AG08396 (cell line): ENCODE results near the gene PQBP1.

Experiments used
- DNase-seq: peaks from one replicate; pipeline ENCODE4 v3.0.0; 2012; ENCODE audit warnings: low spot score, mixed read lengths

PQBP1 gene

DNA sequence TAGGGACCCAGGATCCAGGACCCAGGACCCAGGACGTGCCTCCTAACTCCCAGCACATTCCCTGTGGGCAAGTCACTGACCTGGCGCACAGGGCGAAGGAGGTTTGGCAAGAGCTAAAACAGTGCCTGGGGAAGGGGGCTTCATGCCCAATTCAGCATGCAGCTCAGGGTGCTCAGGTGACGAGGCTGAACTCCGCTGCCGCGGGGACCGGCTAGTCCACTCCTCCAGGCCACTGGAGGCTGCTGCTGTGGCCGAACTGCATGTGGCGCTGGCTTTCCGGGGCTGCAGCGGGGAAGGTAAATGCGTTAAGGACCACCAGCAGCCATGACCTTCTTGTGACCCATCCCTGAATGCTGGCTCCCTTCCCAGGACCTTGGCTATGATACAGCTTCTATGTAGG is 26.0 kb downstream of the PQBP1 start:
- DNase-seq, result no peak

DNA sequence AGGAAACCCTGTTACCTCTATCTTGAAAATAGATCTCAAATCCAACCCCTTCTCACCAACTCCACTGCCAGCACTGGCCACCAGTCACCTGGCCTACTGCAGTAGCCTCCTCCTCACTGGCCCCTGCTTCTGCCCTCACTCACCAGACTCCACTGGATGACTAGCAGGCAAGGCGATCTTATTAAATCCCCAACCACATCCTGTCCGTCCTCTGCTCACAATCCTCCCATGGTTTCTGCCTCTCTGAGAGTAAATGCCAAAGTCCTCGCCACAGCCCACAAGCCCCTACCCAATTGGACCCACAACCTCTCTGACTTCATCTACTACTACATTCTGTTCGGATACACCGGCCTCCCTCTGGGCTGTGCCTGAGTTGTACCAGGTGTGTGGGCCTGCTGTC is 26.5 kb downstream of the PQBP1 start:
- no peak for DNase-seq

DNA sequence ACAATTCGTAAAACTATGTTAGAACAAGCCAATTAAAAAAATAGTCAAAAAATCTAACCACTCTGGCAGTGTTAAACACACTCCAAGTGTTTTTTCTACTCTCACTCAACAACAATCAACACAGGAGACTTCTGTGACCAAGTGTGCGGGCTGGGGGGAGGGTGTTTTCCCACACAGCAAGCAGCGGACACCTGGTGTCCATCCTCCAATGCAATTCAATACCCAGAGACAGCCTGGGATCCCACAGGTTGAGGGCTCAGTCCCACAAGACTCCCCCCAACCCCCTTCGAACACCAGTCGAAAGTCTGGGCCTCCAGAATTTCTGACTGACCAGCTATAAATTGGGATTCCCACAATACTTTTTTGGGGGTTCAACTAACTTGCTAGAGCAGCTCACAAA is 29.4 kb downstream of the PQBP1 start:
- no peak for DNase-seq

DNA sequence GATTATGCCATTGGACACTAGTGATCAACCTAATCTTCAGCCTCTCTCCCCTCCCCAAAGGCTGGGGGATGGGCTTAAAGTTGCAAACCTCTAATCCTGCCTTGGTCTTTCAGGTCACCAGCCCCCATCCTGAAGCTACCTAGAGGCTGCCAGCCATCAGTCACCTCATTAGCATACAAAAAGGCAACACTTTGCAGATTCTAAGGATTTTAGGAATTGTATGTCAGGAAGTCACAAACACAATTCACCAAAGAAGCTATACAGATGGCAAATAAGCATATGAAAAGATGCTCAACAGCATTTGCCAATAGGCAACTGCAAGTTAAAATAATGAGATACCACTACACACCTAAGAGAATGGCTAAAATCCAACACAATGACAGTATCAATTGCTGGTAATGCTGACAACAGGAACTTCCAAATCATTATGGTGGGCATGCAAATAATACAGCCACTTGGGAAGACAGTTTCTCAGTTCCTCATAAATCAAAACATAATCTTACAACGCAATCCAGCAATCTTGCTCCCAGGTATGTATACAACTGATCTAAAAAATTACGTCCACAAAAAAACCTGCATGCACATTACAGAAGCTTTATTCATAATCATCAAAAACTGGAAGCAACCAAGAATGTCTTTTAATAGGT is 30.1 kb downstream of the PQBP1 start:
- no peak for DNase-seq

- DNase-seq, result no peak
These were observed 36.0 kb downstream of the PQBP1 start for GRCh38 chrX:48933757-48934156.

DNA sequence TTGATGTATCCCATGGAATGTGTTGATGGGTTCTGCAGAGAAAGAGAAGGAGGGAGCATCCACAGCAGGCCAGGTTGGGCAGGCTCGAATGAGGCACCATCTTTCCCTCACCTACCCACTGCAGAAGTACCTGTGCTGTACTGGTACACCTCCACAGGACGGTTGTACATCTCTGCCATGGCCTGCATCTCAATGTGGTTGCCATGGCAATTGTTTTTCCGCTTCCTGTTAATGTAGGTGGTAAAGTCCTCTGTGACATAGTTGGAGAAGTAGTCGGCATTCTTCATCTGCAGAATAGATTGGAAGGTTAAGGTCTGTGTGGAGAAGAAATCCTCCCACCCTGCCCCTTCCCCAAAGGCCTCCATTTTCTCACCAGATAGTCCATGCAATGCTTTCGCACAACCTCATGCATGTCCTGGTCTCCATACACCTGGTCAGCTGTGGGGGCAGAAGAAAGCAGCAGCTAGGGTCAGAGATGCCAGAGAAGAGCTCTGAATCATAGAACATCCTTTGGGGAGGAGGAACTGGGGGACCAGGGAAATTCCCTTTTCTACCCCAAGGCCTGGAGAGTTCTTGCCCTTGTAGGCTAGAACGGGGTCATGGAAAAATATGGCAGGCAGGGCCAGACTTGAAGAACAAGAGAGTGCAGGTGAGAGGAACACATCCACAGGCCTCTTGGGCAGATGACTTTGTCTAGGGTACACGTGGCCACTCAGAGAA is 37.0 kb downstream of the PQBP1 start:
- no peak for DNase-seq

- DNase-seq, result no peak
These were observed 37.6 kb downstream of the PQBP1 start for GRCh38 chrX:48935301-48935670.

GRCh38 chrX:48936429-48937053 is 38.8 kb downstream of the PQBP1 start:
- DNase-seq, result no peak

- no peak for DNase-seq
These were observed 39.6 kb downstream of the PQBP1 start for GRCh38 chrX:48937054-48937907.

DNA sequence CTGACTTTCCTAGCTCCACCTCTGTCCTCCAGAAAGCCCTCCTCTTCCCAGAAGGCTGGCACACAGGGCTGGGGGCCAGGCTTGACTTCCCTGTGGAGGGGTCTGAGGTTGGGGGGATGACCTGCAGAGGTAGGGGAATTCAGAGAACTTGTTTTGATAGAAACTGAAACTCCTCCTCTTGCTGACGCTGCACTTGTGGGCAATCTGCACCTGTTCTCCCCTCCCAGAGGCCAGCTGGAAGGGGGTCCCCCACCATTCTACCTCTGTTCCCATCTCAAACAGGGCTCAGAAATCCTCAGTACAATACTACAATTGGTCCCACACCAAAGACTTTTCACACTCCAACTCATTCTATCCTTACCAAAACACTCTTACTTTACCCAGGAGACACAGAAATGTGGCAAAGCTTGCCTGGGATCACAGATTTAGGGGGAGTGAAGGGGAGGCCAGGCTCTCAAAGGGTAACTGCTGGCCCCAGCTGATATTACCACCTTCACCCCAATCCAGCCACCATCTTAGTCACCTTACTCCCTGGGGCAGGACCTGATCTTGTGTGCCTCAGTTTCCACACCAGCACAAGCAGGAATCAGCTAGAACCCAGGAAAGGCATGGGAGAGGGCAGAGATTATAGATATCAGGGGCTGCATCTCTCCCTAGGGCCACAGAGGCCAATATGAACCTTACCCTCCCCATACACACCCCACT is 41.1 kb downstream of the PQBP1 start:
- no peak for DNase-seq

GRCh38 chrX:48939524-48940228 is 41.9 kb downstream of the PQBP1 start:
- no peak for DNase-seq

GRCh38 chrX:48940404-48940955 is 42.8 kb downstream of the PQBP1 start:
- no peak for DNase-seq

- no peak for DNase-seq
These were observed 45.2 kb downstream of the PQBP1 start for GRCh38 chrX:48942895-48943294.

DNA sequence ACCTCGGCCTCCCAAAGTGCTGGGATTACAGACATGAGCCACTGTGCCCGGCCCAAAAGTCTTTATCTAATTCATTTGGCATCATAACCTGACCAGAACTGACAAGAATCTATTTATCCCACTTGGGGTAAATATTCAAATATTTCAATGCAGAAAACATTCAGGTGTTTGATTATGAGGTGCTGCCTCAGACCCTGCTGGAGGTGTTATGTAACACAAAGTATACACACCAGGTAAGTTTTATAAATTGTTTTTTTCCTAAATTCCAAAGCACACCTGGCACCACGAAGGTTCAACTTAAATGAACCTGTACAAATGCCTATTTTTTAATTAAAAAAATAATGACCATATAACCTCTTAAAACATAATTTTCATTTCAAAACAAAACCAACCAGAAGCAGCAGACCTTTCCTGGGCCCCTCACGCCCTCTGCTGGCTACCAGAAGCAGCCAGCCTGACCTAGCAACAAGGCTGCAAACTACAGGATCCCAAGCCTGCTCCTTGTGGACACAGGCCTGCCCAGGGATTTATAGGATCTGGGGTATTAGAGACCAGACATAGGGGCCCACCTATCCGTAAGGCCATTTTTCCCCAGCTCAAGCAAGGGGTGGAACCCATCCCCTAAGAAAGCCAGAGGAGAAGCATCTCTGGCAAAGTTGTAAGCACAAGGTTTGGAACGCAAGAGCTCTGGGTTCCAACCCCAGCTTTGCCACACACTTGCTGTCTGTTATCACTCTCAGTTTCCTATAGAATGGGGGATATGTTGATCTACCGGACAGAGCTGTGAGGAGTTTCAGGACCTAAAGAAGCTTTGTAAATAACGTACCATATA is 48.0 kb downstream of the PQBP1 start:
- peak; percentile 78 for DNase-seq

DNA sequence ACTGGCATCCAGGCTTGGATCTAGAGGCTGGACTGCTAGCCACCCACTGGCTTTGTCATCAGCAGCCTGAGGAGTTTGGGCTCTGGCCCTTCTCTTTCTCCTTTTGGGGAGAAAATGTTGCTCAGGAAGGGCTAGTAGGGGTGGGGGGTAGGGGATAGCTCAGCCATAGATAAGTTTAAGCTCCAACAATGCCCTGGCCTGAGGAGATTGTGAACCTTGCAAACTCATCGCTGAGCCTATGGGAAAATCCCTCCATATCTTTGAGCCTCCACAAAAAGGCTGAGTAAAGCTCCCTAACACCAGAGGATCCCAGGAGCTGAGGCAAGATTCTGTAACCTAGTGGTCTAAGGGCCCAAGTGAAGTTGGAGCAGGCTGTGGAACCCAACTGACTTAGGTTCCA is 50.9 kb downstream of the PQBP1 start:
- DNase-seq, result no peak
